ENCODE data around the gene SNX18.

The SNX18 gene

DNA sequence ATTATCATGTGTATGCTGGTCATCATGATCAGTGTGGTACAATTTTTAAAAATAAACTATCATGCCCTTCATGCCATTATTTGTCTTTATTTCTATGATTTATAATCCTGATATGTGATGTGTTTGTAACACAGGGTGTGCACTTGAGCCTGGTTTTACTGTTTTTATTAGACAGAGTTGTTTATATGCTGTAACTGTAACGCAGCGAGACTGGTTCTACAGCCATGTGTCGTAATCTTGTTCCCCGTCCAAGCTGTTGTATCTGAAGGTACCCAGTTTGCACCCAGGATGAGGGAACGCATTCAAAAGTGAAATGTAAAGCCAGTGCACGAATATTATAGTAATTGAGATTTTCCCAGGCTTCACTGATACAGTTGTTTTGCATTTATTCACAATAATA is 28.2 kb downstream of the SNX18 start:
- no peak for DNase-seq

- no peak for DNase-seq
Observed at GRCh38 chr5:54547711-54548250, 30.2 kb downstream of the SNX18 start.

- DNase-seq: no peak
Observed at GRCh38 chr5:54548565-54548964, 31.0 kb downstream of the SNX18 start.

GRCh38 chr5:54551292-54551691 is 33.7 kb downstream of the SNX18 start:
- DNase-seq: no peak

DNA sequence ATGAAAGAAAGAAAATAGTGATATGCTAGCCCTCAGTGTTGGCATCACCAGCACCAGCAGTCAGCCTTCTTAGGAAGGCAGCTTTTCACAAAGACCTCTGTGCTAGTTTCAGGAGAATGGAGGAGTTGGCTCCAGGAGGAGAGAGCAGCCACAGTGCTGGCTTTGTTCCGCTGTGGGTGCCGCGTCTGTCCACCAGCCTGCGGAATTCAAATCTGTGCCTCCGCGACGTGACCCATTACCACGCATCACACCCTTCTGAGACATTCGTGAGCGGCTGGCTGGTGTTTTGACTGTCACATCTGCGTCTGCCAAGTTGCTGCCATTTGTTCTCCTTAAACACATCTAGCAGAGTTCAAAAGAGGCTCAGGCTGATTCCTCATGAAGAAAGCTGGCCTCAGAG is 34.4 kb downstream of the SNX18 start:
- no peak for DNase-seq

GRCh38 chr5:54552446-54552845 is 34.9 kb downstream of the SNX18 start:
- DNase-seq: no peak

- no peak for DNase-seq
Observed at GRCh38 chr5:54553659-54554207, 36.2 kb downstream of the SNX18 start.

GRCh38 chr5:54556141-54556540 is 38.6 kb downstream of the SNX18 start:
- no peak for DNase-seq

GRCh38 chr5:54558362-54558761 is 40.8 kb downstream of the SNX18 start:
- DNase-seq: no peak

GRCh38 chr5:54561651-54562050 is 44.1 kb downstream of the SNX18 start:
- no peak for DNase-seq

DNA sequence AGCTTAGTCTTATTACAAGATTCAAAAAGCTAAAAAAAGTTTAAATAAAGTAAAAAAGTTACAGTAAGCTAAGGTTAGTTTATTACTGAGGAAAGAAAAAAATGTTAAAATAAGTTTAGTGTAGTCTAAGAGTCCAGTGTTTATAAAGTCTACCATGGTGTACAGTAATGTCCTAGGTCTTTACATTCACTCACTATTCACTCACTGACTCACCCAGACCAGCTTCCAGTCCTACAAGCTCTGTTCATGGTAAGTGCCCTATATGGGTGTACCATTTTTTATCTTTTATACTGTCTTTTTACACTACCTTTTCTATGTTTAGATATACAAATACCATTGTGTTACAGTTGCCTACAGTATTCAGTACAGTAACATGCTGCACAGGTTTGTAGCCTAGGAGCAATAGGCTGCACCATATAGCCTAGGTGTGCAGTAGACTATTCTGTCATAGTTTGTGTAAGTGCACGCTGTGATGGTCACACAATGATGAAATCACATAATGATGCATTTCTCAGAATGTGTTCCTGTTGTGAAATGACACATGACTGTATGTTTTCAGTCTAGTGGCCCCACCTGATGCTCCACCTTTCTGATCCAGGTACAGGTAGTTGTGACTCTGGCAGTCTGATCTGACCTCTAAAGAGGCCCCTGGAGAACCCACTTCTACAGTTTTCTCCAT is 45.7 kb downstream of the SNX18 start:
- no peak for DNase-seq

- DNase-seq: no peak
Observed at GRCh38 chr5:54567996-54568395, 50.4 kb downstream of the SNX18 start.

DNA sequence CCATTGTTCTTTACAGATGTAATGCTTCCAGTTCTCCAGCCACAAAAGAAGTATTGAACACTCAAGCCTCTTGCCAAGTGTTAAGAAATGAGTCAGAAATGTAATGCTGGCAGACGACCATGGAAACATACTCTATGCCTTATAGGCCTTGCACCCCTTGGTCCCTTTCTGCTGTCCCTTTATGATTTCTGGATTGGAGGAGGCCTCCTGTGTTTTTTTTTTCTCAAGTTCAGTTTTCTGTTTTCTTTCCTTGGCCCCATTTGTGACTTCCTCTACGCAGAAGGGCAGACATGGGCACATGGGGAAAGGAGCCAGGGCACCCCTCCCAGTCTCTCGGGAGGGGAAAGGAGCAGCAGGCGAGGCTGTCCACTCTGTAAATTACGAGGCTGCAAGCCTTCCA is 53.4 kb downstream of the SNX18 start:
- no peak for DNase-seq

- DNase-seq: no peak
Observed at GRCh38 chr5:54571462-54571861, 53.9 kb downstream of the SNX18 start.

DNA sequence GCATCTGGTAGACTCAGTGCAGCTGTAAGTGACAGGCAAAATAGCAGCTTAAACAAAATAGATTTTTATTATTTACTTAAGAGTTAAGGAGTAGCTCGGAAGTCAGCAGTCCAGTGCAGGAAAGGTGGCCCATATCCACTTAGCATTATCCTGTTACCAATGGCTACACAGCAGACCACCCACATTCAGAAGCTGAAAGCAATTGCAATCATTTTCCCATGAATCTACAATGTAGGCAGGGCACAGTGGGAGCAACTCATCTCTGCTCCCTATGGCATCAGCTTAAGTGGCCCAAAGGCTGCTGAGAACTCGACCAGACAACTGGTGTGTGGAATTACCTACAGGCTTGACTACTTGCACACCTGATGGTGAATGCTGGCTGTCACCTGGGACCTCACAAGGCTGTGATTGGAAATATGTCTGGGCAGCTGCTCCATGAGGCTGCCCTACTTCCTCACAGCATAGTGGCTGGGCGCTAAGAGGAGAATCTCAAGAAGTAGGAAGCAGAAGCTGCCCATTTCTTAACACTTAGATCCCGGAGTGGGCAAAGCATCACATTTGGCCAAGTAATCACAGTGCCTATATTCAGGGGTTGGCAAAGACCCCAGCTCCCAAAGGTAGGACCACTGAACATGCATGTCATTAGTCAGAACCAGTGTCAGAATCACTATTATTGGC is 56.4 kb downstream of the SNX18 start:
- no peak for DNase-seq

GRCh38 chr5:54577528-54577927 is 60.0 kb downstream of the SNX18 start:
- no peak for DNase-seq

GRCh38 chr5:54577937-54578653 is 60.5 kb downstream of the SNX18 start:
- no peak for DNase-seq

- no peak for DNase-seq
Observed at GRCh38 chr5:54579591-54580295, 62.2 kb downstream of the SNX18 start.

DNA sequence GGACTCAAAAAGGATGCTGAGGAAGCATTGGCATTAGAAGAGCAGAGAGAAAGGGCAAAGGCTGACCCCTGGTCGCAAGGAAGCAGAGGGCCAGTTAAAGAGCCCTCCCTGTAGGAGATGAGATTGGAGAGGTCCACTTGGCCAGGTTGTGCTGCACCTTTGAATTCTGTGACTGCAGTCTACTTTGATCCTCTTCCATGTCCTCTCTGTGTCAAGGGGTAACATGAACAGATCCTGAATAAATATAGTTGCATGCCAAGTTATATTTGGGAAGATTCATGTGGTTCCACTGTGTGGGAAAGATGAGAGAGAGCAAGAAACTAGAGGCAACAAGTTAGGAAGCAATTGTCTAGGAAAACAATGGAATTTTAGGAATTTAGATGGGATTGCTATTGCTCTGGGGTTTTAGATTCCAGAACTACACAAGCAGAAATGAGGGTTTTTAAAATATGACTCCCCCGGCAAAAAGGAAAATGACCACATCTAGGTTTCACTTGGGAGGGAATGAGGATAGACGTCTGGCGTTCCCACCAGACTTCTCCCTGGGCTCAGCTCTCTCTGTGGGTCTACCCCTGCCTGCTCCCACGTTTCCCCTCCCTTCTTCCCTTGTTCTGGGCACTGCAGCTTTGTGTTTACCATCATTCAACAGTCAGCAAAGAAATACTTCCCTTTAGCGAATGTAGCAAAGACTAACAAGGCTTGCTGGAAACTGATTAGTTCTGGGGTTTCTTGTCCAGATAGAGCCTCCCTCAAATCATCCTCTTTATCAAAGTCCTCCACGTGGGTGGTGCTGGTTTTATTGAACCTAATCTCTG is 63.6 kb downstream of the SNX18 start:
- DNase-seq: no peak

GRCh38 chr5:54581831-54582548 is 64.4 kb downstream of the SNX18 start:
- DNase-seq: no peak

DNA sequence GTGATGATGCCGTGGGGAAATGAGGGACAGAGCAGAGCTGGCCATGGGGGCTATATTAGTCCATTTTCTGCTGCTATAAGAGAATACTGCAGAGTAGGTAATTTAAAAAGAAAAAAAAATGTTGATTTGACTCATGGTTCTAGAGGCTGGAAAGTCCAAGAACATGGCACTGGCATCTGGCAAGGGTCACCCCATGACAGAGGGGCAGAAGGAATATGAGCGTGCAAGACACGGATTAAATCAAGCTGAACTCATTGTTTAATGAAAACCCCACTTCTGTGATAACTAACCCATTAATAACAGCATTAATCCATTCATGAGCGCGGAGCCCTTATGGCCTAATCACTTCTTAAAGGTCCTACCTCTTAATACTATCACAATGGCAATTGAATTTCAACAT is 68.8 kb downstream of the SNX18 start:
- no peak for DNase-seq
